ENCODE data around the gene ZG16B.
A peak's percentile ranks its signal among the peaks of the same experiment; 100 is the strongest.

ZG16B gene

DNA sequence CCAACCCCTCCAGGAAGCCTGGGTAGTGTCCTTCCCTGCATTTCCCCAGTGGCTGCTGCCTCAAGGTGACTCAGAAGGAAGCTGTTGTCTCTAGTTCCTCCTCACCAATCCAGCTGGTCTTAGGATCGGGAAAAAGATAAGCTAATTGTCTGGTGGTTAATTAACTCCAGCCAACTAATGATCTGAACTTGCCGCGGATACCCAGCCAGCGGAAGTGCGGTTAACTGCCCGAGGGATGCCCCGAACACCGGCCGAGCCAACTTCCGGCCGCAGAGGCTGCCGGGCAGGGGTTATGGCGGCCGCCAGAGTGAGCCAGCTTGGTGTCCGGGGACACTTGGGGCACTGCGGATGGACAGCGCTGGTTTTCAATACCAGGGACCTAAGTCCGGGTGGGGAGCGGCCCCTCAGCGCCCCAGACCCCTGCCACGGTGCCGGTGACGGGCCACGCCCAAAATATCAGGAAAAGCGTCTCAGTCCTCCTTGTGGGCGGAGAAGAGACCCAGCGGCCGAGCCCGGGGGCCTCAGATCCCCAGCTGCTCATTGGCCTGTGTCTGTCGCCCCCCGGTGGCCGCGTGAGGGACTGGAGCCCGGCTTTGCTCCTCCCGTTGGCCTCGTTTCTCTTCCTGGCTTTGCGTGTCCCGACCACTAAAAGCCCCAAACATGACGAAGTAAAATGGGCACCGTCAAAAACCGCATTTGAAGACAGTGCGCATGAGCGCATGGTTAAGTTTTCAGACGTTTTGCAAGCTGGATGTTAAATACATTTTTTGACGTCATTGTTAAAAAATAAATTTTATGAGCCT is 38.1 kb downstream of the ZG16B start:
- DNase-seq (ENCODE audit: low spot score) = peak; percentile 94

DNA sequence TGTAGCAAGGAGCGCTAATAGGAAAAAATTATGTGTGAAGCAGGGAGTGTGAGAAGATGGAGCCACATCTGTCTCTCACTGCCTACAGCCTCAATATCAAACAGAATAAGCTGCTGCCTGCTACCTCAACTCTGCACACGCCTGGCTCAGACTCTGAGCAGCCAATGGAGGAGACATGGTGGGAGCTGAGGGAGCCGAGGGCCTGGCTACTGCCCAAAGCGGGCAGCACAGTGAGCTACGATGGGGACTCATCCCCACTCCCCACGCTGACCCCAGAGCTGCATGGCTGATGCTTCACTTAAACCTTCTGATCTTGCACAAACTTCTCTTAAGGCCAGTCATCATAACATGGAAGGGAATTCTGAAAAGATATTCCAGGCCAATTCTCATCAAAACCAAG is 41.8 kb downstream of the ZG16B start:
- no peak for DNase-seq (ENCODE audit: low spot score)

DNA sequence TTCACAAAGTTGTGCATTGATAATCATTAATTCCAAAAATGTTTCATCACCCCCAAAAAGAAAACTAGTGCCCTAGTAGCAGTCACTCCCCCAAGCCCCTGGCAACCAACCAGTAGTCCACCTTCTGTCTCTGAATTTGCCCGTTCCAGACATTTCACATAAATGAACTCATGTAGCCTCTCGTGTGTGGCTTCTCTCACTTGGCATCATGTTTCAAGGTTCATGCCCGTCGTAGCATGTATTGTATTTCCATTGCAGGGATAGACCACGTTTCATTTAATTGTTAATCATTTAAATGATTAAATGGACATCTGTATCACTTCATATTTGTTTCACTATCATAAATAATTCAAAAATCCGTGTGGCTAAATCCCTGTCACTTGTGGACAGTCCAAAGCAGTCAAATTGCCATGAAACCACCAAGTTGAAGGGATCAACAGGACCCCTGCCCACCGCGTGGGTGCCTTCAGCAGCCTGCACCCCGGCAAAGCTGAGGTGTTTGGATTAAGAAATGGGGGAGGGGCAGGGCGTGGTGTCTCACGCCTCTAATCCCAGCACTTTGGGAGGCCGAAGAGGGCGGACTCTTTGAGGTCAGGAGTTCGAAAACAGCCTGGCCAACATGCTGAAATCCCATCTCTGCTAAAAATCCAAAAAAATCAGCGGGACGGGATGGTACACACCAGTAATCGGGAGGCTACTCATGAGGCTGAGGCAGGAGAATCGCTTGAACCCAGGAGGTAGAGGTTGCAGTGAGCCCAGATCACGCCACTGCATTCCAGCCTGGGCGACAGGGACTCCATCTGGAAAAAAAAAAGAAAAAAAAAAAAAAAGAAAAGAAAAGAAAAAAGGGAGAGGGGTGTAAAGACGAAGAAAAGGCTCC is 44.2 kb downstream of the ZG16B start:
- no peak for DNase-seq (ENCODE audit: low spot score)

DNA sequence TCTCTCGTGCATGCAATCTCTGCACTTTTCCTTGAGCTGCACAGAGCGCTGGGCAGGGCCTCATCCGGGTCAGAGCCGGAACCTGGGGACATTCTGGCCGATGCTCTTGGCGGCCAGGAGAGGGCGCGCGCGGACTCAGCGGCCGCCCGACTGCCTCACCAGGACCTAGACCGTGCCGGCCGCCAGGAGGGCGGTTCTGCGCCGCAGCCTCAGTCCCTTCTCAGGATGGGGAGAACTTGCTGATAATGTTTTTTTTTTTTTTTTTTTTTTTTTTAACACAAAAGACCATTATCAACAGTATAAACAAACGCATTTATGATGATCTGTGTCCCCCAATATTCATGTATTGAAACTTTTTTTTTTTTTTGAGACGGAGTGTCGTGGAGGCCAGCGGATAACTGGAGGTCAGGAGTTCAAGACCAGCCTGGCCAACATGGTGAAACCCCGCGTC is 44.8 kb downstream of the ZG16B start:
- DNase-seq (ENCODE audit: low spot score) = peak; percentile 68

DNA sequence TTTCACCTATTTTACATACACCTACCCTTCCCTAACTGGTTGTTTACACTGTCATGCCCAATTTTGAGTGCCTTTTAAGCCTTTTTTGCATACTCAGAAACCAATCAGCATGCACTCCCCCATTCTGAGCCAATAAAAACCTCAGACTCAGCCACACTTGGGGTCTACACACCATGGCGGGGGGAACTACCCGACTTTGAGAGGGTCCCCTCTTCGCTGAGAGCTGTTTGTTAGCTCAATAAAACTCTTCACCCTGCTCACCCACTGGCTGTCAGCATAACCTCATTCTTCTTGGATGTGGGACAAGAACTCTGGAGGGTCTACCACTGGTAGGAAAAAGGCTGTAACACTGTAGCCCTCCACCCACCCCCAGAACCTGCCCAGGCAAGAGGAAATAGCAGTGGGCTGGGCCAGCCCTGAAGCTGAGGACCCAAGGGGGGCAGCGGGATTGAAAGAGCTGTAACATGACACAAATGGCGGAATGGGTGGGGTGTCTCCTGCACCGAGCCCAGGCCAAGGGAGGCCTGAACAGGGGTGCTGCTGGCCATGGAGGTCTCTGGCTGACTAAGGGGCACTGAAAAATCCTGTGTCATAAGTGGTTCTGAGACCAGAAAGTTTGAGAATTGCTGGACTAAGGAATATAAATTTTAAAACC is 49.9 kb downstream of the ZG16B start:
- no peak for DNase-seq (ENCODE audit: low spot score)

Data from HuH-7 (cell line).